LNCAP (cell line): ENCODE measurements around the gene USP10.

Experiments used
- TF ChIP-seq, protein P1 (sequence below): fragments of 450-650 bp; IDR thresholded peaks from 2 replicates; pipeline ENCODE4 v1.5.1; 2017; ENCODE audit warnings: mild to moderate bottlenecking

Gene USP10

DNA sequence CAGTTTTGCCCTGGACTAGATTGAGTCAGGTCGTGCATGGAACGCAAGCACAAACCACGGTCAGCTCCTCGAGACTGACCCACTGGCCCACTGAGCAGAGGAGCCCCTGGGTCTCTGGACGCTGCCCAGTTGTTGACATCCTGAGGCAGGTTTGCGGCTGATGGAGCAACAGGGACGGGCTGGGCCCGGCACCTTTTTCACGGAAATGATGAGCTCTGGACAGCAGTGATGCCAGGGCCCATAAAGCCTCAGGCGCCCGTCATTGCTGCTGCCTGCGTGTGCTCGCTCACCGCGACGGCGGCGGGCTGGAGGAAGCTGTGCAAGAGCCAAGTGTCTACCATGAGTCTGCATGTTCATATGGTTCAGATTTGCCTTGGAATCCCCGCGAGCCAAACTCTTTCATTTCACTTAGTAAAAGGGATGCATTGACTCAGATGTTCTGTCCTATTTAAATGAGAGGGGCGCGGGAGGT is 89.2 kb downstream of the USP10 start:
- TF ChIP-seq, protein P1, sequence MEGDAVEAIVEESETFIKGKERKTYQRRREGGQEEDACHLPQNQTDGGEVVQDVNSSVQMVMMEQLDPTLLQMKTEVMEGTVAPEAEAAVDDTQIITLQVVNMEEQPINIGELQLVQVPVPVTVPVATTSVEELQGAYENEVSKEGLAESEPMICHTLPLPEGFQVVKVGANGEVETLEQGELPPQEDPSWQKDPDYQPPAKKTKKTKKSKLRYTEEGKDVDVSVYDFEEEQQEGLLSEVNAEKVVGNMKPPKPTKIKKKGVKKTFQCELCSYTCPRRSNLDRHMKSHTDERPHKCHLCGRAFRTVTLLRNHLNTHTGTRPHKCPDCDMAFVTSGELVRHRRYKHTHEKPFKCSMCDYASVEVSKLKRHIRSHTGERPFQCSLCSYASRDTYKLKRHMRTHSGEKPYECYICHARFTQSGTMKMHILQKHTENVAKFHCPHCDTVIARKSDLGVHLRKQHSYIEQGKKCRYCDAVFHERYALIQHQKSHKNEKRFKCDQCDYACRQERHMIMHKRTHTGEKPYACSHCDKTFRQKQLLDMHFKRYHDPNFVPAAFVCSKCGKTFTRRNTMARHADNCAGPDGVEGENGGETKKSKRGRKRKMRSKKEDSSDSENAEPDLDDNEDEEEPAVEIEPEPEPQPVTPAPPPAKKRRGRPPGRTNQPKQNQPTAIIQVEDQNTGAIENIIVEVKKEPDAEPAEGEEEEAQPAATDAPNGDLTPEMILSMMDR: no peak

DNA sequence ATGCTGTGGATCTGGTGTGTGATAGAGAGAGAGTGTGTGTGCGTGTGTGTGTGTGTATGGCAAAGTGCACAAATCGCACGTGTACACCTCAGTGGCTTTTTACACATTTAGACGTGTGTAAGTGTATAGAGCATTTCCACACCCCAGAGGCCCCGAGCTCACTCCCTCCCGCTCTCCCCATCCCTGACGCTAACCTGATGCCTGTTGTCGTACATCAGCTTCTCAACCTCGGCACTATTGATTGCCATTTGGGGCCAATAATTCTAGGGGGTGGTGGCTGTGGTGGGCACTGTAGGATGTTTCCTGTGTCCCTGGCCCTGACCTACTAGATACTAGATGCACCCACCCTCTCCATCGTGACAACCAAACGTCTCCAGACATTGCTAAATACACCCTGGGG is 89.6 kb downstream of the USP10 start:
- TF ChIP-seq, protein P1: no peak

DNA sequence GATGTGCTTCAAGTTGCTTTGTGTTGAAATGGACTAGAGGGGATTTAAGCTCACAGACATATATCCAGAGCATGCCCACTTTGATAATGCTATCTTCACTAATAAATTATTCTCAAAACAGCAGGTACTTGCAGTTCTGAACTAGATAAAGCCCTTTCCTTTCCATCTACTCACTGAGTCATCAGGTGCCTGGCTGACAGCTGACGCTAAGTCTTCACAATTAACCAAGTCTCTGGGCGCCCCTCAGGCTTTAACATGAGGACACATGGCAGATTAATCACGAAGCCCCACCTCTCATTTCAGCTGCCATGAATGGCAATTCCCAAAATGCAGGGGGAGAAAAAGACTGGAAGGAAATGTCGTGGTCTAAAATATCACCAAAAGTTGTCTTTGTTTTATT is 90.5 kb downstream of the USP10 start:
- TF ChIP-seq, protein P1: no peak

DNA sequence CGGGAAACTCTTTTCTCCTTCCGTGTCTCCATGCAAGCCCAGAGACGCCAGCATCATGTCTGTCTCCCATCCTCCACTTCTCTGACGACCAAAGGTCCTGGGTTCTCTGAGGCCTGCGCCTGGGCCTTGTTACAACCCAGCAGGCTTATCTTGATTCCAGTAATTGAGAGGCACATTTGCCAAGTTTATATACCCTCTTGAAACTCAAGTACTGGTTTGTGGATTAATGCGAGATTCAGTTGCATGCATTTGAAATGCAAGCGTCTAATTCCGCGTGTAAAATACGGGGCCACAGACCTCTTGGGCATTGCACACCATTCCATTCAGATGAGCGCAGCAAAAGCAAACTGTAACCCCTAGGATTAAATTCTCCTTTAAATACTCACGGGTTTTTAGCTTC is 91.3 kb downstream of the USP10 start:
- TF ChIP-seq, protein P1: no peak

DNA sequence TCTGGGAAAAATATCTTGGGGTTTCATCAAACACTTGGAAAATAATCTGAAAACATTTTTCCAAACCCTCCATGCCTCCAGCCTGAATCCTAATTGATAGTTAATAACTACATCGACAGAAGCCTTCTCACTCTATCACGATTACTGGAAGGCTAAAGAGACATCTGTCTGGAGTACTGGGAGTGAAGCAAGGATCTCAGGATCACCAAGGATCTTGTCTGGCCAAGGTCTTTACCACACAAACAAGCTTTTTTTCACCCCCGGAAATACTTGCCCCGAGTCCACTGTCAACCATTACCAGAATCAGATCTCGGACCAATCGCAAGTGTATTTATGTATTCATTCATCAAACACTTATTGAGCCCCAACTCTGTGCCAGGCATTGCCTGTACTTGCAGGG is 91.7 kb downstream of the USP10 start:
- TF ChIP-seq, protein P1: no peak

DNA sequence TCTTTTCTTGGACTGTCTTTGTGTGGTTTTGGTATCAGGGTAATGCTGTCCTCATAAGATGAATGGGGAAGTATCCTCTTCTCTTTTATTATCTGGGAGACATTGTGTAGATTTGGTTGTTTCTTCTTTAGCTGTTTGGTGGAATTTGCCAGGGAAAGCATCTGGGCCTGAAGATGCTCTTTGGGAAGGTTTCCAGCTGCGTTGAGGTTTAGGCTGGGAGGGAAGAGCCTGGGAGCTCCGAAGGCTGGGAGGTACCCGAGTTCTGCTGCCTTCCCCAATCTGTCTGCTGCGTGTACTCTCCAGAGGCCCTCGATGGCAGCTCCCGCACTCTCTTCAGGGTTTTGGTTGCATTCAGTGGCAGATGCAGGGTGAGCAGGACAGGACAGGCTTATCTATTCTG is 94.4 kb downstream of the USP10 start:
- TF ChIP-seq, protein P1: no peak

DNA sequence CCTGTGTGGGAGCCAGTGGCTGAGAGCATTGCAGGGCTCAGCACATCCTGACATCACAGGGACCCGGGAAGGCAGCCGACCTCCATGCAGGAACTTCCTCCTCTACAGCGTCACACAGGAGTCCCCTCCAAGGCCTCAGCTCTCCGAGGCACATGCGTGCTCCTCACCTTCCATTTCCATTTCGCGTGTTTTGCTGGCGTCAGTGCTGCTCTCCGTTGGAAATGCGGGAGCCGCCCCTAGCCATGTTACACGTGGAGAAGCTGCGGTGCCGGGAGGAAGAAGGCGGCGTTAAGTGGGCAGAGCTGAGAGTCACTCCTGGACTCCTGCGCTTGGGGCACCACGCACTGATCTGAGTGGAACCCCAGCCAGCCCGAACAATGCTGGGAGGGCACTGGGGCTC is 94.8 kb downstream of the USP10 start:
- TF ChIP-seq, protein P1: no peak
